NCI-H510A (cell line): ENCODE measurements around the gene CAPN12.

Source experiments
- DNase-seq: peaks from one replicate; lab custom pipeline; 2025; lab: John Stamatoyannopoulos, UW

Gene CAPN12

DNA sequence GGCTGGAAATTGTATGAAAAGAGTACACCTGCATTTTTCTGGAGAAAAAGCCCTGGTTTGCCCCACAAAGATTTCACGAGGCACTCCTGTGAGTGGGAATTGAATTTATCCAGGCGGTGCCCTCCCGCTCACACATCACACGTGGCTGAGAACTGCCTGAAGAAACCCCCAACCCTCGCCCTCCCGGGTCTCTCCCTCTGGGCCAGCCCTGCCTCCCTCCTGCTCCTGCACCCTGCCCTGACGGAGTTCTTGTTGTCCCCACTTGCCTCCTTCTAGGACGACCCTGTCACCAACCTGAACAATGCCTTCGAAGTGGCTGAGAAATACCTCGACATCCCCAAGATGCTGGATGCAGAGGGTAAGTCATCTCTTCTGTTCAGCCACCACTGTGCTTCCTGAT is 35.2 kb downstream of the CAPN12 start:
- no peak for DNase-seq

DNA sequence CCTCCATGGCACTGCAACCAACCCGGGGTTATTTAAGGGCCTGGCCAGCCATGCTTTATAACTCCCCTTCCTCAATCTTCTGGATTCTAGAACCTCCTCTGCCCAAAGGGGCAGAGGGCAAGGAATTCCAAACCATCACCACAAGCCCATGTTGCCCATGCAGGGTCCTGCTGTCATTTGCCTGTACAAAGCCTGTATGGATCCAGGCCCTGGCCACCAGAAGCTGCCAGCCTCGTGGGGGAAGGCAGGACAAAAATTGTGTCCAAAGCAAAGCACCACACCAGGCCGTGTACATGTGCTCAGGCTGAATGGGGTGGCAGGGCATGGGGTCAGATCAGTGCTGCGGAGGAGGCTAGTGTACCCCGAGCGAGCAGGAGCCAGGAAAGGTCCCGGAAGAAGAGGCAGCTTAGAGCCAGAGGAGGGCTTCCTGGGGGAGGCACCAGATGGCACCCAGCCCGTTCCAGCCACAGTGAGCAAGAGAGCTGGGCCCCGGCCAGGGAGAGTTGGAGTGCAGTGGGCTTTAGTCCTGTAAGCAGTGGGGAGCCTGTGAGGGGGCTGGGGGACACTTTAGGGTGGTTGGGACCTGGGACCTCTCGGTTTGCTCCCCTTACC is 35.8 kb downstream of the CAPN12 start:
- DNase-seq: no peak

DNA sequence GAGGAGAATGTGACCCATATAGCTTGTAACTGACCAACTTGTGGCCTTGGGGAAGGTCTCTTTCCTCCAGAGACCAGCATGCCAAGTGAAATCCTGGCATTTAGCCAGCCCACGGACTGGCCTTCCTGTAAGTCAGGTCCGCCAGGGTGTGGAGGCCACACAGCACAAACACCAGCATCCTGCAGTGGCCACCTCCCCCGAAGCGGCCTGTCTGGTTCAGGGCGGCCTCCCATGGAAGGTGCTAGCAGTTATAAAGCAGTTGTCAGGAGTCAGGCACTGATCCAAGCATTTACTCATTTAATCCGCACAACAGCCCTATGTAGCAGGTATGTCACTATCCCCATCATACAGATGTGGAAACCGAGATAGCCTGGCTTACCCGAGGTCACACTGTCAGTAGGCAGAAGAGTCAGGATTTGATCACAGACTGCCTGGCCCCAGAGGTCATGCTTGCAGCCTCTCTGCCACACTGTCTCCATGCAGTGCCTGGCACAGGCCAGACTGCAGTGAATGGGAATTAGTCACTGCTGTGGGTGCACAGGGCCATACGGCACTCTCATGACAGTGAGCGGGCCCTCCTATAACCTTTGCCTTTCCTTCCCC is 36.7 kb downstream of the CAPN12 start:
- no peak for DNase-seq

DNA sequence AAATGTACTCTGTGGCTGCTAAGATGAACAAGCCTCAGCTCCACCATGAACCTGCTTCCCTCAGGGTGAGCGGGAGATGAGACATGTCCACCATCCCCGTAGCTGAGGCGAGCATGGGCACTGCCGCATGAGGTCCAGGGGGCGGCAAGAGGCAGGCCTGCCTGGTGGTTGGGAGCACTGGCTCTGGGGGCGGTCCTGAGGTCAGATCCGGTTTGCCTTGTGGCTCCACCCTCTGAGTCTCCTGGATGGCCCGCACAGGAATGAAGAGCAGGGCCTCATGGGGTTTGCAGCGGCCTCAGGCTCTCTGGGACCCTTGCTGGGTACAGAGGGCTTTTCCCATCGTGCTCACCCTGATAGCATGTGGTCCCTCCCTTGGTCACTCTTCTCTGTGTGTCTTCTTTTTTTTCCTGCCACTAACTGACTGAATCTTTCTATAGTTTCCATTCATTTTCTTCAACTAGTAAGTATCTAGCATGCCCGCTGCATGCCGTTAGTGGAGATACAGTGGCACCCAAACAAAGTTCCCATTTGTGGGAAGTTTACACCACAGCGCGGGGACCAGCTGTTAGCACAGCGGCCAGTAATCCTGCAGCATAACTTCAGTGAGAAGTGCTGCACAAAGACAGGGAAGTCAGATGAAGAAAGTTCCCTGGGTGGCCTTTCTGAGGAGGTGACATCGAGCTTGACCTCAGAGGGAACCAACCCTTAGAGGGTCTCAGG is 37.3 kb downstream of the CAPN12 start:
- DNase-seq: no peak

DNA sequence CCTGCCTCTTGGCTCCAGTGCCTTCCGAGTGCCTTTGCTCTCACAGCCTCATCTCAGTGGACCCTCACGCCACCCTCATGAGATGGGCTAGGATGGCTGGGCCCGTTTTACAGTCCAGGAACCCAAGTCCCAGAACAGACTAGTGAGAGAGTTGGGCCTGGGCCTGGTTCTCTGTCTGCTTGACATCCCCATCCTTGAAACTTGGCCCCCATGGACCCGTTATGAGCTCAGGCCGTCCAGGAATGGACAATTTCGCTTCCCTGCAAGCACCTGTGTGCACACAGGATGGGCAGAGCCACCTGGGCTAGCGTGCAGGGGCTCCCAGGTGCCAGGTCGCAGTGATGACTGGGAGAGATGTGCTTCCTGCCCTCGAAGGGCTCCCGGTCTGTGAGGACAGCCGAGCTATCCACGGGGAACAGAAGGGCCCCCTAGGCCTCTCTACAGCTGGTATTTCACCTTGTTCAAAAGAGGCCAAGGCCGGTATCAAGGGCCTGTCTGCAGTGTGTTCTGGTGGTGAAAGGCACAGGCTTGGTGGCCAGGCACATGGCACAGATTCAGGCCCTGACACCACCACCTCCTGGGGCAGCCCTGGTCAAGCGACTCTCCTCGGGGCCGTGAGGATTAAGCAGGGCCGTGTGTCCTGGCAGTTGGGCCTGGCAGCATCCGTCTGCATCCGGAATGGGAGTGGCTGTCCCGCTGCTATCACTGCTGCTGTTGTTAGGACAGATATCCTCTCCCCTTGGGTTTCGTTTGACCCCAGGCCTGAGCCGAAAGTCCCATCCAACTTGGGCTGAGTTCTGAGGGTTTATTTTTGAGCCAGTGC is 38.9 kb downstream of the CAPN12 start:
- DNase-seq: no peak

DNA sequence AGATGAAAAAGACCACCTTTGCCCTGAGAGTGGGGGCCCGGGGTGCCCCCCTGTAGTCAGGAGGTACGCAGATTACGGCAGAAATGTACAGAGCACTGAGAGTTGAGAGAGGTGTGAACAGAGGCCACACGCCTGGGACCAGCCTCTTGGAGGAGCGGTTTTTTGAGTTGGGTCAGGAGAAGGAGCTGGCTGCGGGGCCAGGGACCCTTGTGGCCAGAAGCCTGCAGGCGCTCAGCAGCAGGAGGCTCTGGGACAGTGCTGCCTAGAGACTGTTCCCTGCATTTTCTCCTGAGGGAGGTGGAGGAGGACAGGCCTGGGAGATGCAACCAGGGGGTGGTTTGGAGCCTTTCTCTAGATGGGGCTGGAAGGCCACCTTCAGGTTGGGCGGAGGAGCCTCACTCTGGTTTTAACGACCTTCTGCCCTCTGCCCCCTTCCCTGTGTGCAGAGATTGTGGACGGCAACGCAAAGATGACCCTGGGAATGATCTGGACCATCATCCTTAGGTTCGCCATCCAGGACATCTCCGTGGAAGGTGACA is 39.7 kb downstream of the CAPN12 start:
- DNase-seq: no peak

DNA sequence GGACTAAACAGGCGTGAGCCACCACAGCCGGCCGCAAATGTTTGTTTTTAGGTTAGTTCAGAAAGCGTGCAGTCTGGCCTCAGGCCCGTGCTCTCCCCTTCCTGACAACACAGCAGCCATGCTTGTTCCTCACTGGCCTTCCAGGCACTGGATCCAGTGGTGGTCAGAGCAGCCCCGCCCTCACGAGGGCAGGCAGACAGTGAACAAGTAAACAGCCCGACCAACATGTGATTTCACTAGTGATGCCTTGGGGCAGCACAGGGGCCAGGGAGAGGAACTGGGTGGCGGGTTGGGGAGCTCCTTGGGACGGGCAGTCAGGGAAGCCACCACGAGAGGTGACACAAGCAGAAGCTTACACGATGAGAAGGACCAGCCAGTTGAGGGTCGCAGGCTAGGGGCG is 40.8 kb downstream of the CAPN12 start:
- no peak for DNase-seq

DNA sequence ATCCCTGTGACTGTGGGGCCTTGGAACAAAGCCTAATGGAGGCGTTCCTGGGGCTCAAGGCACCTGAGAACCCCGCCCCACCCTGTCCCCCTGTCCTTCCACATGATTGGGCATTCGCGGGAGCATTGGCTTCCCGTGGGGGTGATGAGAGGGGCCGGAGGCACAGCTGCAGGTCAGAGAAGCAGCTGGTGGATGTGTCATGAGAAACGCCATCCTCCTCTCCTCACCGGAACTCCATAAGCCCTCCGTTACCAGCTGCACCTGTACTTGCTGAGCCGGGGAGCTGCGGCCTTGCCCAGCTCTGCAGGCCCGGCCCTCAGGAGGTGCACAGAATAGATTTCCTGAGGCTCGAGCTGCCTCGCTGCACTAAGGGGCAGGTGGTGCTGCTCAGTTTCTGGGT is 42.0 kb downstream of the CAPN12 start:
- DNase-seq: no peak

DNA sequence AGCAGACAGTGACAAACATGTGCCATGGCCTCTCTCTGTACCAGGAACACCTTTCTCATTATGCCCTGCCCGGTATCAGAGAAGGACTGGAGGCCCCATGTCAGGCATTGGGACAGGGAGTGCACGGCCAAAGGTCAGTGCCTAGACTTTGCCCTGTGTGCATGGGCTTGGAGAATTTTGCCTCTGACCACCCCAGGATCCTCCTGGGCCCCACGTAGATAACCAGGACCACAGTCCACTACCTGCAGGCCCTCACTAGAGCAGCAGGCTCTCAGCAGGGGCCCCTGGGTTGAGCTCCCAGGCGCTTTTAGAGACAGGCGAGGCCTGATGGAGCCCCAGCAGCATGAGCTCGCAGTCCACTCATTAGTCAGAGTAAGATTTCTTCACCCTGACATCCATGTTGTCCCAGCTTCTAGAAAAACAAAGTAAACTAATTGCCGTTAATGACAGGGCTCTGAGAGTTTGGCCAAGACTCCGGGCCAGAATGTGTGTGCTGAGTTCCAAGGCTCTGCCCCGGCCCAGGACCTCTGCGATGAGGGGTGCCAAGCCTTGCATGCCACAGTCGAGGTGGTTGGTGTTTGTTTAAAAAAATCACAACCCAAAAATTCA is 42.7 kb downstream of the CAPN12 start:
- DNase-seq: no peak

DNA sequence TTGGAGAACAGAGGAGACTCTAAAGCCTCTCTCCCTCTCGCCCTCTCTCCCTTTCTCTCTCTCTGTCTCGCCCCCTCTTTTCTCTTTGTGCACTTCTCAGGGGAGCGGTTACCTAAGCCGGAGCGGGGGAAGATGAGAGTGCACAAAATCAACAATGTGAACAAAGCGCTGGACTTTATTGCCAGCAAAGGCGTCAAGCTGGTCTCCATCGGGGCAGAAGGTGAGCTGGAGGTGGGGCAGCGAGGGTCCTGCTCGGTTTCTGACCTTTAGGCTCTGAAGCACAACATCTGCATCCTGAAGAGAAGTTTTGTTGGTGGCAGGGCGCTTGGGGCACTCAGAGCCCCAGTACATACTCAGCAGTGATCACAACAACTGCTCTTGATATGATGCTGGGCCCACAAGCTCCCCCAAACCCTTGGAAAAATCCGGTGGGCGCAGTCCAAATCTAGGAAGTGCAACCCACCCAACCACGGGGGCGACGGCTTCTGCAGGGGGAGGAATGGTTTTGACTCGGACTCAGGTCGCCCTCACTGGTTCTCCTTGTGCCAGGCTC is 43.3 kb downstream of the CAPN12 start:
- DNase-seq: no peak

DNA sequence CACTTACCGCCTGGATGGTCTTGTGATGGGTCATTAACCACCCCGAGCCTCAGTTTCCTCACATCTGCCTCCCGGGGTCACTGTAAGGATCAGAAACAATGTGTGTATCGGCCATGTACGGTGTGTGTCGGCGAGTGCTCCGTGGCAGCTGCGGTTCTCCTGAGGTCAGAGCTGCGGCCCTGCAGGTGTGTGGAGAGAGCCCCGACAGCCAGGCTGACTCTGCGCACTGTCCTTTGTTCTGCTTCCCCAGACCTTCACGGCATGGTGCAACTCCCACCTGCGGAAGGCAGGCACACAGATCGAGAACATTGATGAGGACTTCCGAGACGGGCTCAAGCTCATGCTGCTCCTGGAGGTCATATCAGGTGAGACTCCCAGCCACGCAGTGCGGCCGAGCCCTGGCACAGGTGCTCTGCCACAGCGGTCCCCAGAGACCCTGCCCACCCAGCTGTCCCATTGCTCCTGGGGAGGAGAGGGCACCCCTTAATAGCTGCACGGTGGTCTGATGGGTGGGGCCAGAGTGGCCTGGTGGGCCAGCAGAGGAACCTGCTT is 43.8 kb downstream of the CAPN12 start:
- DNase-seq: no peak

DNA sequence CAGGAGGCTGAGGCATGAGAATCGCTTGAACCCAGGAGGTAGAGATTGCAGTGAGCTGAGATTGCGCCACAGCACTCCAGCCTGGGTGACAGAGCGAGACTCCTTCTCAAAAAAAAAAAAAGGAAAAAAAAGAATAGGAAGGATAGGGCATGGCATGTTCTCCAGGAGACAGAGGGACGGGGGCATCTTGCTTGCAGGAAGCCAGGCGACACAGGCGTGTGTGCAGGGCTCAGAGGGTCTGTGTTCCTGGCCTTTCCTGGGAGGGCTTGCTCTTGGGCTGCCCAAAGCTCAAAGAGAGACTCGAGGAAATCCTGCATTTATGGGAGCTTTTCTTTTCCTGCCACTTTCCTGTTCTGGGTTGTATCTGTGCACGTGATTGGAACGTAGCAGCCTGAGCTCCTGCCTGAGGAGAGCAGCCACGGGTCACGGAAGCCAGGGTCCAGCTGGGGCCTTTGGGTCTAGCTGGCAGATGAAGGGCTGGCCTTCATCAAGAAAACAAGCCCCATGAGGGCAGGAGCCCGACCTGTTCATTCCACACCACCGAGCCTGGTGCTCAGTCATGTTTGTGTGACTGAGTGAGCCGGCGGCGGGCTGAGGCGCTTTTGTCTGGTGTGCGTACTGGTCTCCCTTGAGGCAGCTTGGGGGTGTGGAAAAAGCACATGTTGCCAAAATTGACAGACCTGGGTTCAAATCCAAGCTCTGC is 44.5 kb downstream of the CAPN12 start:
- DNase-seq: no peak

DNA sequence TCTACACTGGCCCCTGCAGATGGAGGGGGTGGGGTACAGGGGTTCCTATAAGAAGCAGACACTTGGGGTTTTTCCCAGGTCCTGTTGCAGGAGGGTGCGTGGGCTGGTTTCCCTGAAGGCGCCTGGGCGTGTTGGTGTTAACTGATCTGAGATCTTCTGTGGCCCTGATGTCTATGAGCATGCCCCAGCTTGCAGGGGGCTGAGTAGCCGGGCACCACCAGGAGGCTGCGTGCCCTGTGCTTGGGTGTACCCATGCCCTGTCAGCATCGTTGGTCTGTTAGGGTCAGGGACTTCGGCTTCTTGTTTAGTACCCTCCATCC is 45.3 kb downstream of the CAPN12 start:
- no peak for DNase-seq

DNA sequence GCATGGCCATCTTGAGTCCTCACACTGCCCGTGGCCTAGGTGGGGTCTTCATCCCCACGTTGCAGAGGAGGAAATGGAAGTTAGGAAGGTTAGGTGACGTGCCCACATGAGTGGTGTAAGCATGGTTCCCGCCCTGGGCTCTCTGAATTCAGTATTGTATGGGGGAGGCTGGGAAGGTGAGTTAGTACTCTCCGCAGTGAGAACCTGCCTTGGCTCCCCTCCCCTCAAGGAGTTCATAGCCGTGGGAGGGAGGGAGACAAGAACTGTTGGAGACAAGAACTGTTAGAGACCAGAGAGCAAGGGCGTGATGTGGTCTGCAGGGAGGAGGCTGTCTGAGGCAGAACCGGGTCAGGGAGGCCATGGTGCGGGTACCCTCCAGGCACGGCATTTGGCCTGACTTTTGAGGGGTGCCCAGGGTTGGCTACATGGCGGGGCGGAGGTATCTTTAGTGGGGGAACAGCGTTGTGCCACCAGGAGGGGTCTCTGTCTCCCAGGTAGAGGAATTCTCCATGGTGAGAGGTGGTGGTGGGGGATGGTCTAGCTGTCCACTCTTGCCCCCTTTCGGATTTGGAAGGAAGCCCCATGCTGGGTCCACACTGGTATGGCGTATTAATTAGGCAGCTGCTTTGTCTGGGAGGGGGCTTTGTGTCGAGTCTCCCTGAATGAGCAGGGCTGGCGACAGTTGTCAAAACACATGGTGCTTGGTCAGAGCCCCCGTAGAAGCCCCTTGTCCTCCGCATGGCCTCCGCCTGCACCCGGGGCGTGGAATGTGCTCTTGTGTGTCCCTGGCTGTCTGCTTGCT is 45.8 kb downstream of the CAPN12 start:
- DNase-seq: no peak

DNA sequence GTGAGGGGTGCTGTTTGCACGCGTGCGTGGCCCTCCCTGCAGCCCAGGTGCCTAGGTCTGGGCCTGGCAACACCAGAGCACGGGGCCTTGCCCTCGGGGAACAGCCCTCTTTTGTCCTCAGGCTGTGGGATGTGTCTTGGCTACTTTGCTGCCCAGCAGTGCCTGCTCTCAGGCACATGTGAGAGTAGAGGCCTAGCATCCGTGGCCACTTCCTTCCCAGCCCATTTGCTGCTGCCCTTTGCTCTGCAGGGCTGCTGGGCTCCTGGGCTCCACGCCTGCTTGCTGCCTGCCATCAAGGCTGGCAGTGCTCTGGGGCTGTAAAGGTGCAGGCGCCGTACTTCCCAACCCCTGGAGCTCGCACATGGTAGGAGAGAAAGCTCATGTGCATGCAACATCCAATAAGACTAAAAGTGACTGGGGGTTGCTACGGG is 46.6 kb downstream of the CAPN12 start:
- no peak for DNase-seq

DNA sequence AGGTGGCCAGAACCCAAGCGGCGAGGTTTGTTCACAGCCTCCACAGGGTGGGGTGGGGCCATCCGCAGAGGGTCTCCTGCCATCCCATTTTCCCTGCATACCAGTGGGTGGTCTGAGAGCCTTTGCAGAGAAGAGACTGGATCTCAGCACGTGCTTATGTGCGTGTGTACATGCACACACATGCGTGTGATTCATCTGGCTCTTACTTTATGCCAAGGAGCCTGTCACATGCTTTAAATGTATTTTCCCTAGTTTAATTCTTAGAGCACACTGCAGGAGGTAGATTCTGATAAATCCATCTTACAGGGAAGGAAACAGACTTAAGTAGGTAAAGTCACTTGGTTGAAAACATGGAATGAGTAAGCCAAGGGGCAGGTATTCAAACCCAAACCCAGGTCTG is 47.1 kb downstream of the CAPN12 start:
- no peak for DNase-seq

DNA sequence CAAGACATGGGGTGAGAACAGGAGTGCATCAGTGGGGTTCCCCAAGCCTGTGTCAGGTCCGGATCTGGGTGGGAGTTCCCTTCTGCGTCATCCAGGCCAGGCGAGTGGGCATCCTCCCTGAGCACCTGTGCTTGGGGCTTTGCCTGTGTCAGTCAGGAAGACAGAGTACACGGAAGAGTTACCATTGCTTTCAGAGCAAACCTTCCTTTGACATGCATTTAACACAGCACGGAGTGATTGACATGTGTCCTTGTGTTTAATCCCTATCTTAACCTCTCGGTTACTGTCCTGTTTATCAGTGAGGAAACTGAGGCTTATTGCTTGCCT is 47.6 kb downstream of the CAPN12 start:
- no peak for DNase-seq

DNA sequence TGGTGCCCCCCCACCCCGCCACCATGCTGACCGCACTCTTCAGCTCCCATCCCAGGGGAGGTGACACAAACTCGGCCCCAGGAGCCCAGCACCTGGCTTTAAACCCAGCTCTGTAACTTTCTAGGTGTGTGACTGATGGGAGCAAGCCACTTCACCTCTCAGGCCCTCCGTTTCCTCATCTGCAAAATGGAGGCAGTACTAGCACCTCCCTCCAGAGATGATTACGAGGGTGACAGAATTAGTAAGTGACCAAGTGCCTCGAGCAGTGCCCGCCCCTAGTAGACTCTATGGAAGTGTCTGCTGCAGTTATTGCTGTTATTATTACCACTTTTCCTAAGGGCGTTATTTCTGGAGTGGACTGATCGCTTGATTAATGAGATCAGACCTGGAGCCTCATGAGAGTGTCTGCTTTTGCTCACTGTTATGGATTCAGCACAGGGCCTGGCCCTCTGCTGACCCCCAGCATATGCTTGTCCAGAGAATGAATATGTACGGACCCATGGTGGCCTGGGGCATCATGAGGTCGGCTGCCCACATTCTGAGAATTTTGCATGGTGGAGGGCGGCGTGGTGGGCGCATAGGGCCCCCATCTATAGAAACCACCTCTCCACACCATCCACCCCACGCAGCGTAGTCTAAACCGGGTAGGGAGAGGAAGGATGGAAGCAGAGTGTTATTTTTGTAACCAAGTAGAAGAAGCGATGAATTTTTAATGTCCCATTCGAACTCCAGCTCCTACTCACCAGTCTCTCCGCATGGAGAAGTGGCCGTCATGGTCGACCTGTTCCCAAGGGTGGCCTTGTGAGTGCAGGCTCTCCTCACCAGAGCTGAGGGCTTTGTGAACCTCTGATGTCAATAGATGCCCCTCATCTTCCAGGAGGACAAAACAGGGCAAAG is 48.2 kb downstream of the CAPN12 start:
- no peak for DNase-seq

DNA sequence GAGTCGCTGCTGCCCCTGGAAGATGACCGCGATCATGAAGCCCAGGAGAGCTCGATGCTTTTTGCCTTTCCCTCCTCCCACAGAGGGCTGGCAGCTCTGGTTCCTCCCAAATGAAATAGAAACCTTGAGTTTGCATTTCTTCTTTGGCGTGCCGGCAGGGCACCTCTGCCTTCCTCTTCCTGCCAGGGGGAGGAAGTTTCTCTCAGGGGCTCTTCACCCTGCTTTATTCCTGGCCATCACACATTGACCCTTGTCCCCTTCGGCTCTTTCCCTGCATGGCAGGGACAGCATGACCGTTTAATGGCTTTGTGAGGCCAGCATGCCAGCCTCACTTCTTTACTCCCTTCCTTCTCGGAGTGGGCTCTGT is 49.0 kb downstream of the CAPN12 start:
- DNase-seq: no peak
